K562 (cell line): ENCODE data around the gene LARP7.

Experiments
- CBFA2T2 ChIP-seq: fragments of 450-650 bp; conservative IDR thresholded peaks from 2 replicates; pipeline ENCODE4 v1.6.1; 2017; ENCODE audit warnings: mild to moderate bottlenecking
- CTCF ChIP-seq, 3 experiments: IDR thresholded peaks in 2 of 3; conservative IDR thresholded peaks in 1 of 3; 2 replicates each; pipeline ENCODE4 v1.5.1; 2011 to 2012; ENCODE audit warnings: low read length in 3 of 3, mild to moderate bottlenecking in 3 of 3, control low read depth in 2 of 3, improper control_type of control experiment in 1 of 3, inconsistent platforms in 1 of 3, low read depth in 1 of 3, mixed read lengths in 1 of 3, moderate library complexity in 1 of 3; ENCODE audit not compliant: insufficient read depth in 2 of 3
- GATAD2A ChIP-seq: fragments of 450-650 bp; IDR thresholded peaks from 2 replicates; pipeline ENCODE4 v1.6.1; 2017
- HMGN3 ChIP-seq: IDR thresholded peaks from 2 replicates; pipeline ENCODE4 v1.6.1; 2011; ENCODE audit warnings: borderline replicate concordance, low read depth, mild to moderate bottlenecking, mixed read lengths, low read length; ENCODE audit not compliant: insufficient read length; ENCODE audit errors: extremely low read depth
- MAFF ChIP-seq: IDR thresholded peaks from 2 replicates; pipeline ENCODE4 v1.6.1; 2012; ENCODE audit warnings: low read length, improper control_type of control experiment
- SNAPC5 ChIP-seq: fragments of 250-450 bp; sonication (Bioruptor Pico); IDR thresholded peaks from 2 replicates; pipeline ENCODE4 v1.8.0; 2021; ENCODE audit warnings: moderate library complexity, mild to moderate bottlenecking, inconsistent platforms
- TAF1 ChIP-seq: IDR thresholded peaks from 2 replicates; pipeline ENCODE4 v1.6.1; 2011; ENCODE audit warnings: mild to moderate bottlenecking, low read length, moderate library complexity; ENCODE audit not compliant: insufficient read depth, control insufficient read depth, severe bottlenecking; ENCODE audit errors: extremely low read depth
- TF ChIP-seq, protein P1 (sequence below): IDR thresholded peaks from 2 replicates; pipeline ENCODE4 v1.6.1; 2011; ENCODE audit warnings: borderline replicate concordance, low read depth, mild to moderate bottlenecking, moderate library complexity, low read length; ENCODE audit not compliant: insufficient read depth, poor library complexity, severe bottlenecking
- TF ChIP-seq, protein P2 (sequence below): sonication (generic); formaldehyde crosslinking; IDR thresholded peaks from 2 replicates; pipeline ENCODE4 v1.8.1; 2023; ENCODE audit warnings: mild to moderate bottlenecking, missing genetic modification reagents

GRCh38 chr4:112649055-112649408 lies 12.1 kb downstream of the LARP7 start:
- no peak for TF ChIP-seq TAF1
- TF ChIP-seq SNAPC5 (CRISPR knock-in tag): no peak
- TF ChIP-seq CTCF (IDR thresholded peaks at IDR 0.05 in 2 of 3, conservative IDR thresholded peaks at IDR 0.05 in 1 of 3; ENCODE audit: insufficient read depth in 2 of 3, low read depth in 1 of 3, low read length in 3 of 3): no peak
- TF ChIP-seq, protein P1, sequence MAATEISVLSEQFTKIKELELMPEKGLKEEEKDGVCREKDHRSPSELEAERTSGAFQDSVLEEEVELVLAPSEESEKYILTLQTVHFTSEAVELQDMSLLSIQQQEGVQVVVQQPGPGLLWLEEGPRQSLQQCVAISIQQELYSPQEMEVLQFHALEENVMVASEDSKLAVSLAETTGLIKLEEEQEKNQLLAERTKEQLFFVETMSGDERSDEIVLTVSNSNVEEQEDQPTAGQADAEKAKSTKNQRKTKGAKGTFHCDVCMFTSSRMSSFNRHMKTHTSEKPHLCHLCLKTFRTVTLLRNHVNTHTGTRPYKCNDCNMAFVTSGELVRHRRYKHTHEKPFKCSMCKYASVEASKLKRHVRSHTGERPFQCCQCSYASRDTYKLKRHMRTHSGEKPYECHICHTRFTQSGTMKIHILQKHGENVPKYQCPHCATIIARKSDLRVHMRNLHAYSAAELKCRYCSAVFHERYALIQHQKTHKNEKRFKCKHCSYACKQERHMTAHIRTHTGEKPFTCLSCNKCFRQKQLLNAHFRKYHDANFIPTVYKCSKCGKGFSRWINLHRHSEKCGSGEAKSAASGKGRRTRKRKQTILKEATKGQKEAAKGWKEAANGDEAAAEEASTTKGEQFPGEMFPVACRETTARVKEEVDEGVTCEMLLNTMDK: no peak
- TF ChIP-seq CBFA2T2: no peak
- TF ChIP-seq, protein P2, sequence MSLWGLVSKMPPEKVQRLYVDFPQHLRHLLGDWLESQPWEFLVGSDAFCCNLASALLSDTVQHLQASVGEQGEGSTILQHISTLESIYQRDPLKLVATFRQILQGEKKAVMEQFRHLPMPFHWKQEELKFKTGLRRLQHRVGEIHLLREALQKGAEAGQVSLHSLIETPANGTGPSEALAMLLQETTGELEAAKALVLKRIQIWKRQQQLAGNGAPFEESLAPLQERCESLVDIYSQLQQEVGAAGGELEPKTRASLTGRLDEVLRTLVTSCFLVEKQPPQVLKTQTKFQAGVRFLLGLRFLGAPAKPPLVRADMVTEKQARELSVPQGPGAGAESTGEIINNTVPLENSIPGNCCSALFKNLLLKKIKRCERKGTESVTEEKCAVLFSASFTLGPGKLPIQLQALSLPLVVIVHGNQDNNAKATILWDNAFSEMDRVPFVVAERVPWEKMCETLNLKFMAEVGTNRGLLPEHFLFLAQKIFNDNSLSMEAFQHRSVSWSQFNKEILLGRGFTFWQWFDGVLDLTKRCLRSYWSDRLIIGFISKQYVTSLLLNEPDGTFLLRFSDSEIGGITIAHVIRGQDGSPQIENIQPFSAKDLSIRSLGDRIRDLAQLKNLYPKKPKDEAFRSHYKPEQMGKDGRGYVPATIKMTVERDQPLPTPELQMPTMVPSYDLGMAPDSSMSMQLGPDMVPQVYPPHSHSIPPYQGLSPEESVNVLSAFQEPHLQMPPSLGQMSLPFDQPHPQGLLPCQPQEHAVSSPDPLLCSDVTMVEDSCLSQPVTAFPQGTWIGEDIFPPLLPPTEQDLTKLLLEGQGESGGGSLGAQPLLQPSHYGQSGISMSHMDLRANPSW (CRISPR knock-in tag): no peak
- no peak for TF ChIP-seq HMGN3
- no peak for TF ChIP-seq MAFF
- TF ChIP-seq GATAD2A: no peak
